NT2/D1 (cell line): Measurements from ENCODE around the gene CERS4.

Source experiments
- SUZ12 ChIP-seq: IDR thresholded peaks from 2 replicates; pipeline ENCODE4 v1.6.1; 2011; ENCODE audit not compliant: insufficient read length, insufficient read depth; ENCODE audit errors: extremely low read depth
- YY1 ChIP-seq: IDR thresholded peaks from 2 replicates; pipeline ENCODE4 v1.6.1; 2011; ENCODE audit not compliant: insufficient read length, insufficient read depth
- ZNF274 ChIP-seq: IDR thresholded peaks from 2 replicates; pipeline ENCODE4 v1.6.1; 2011; ENCODE audit warnings: mild to moderate bottlenecking, low read depth, low read length

- no peak for TF ChIP-seq YY1
- no peak for TF ChIP-seq ZNF274
- no peak for TF ChIP-seq SUZ12
These were observed 43.9 kb downstream of the CERS4 start for GRCh38 chr19:8252922-8253589.
